IMR-90 (cell line): Measurements from ENCODE around the gene PTPRN2. TPM values are rescaled to one million over a fixed set of nuclear protein-coding genes. Genes with fewer than 3 reads are reported as not detected.

Experiments used
- ATAC-seq: fragments of 200-7000 bp; cut with Tn5 transposase; 2 replicates; pipeline ENCODE4 v1.9.1; 2020; ENCODE audit warnings: low read depth, mild to moderate bottlenecking, moderate library complexity
- BruUV-seq: library from RNA; stranded (reverse); fragments of 400-500 nt; replicated peaks from 2 replicates; lab custom pipeline; 2021; lab: Mats Ljungman, UMichigan
- CTCF ChIA-PET: fragments of 300-600 bp; formaldehyde crosslinking; extraction: SDS; loops from one replicate; lab custom pipeline; 2021; ENCODE audit warnings: antibody characterized with exemption; lab: Yijun Ruan, JAX
- POLR2A ChIA-PET: fragments of 300-600 bp; sonication (Branson Sonifier 250); formaldehyde crosslinking; loops from one replicate; lab custom pipeline; 2022; ENCODE audit warnings: antibody characterized with exemption; ENCODE audit not compliant: unreplicated experiment; lab: Charles Lee
- DNase-seq: peaks from one replicate; pipeline ENCODE4 v3.0.0; 2013
- H2AFZ ChIP-seq: replicated peaks from 2 replicates; pipeline ENCODE3; 2013; ENCODE audit warnings: low read length, mild to moderate bottlenecking; ENCODE audit not compliant: poor library complexity
- H2AK5ac ChIP-seq: 2 replicates; pipeline ENCODE4 v1.6.1; 2013; ENCODE audit warnings: low read depth, low read length, inconsistent platforms
- H2AK9ac ChIP-seq: replicated peaks from 2 replicates; pipeline ENCODE3; 2013; ENCODE audit warnings: mild to moderate bottlenecking, low read depth, low read length, moderate library complexity; ENCODE audit not compliant: poor library complexity
- H2BK120ac ChIP-seq: 2 replicates; pipeline ENCODE4 v1.6.1; 2013; ENCODE audit warnings: low read depth, low read length, inconsistent platforms
- H2BK15ac ChIP-seq: 3 replicates; pipeline ENCODE4 v1.6.1; 2013; ENCODE audit warnings: low read depth, low read length, inconsistent platforms
- H2BK20ac ChIP-seq: 2 replicates; pipeline ENCODE4 v1.6.1; 2013; ENCODE audit warnings: low read depth, mild to moderate bottlenecking, inconsistent platforms, low read length, moderate library complexity
- H2BK5ac ChIP-seq: 2 replicates; pipeline ENCODE4 v1.6.1; 2013; ENCODE audit warnings: mild to moderate bottlenecking, low read depth, low read length, inconsistent platforms; ENCODE audit not compliant: poor library complexity, severe bottlenecking
- H3K14ac ChIP-seq: replicated peaks from 2 replicates; pipeline ENCODE4 v1.6.1; 2013; ENCODE audit warnings: low read depth, low read length, inconsistent platforms
- H3K18ac ChIP-seq: 2 replicates; pipeline ENCODE4 v1.6.1; 2013; ENCODE audit warnings: low read depth, low read length, control low read depth
- H3K23ac ChIP-seq: 2 replicates; pipeline ENCODE4 v1.6.1; 2013; ENCODE audit warnings: low read depth, low read length, inconsistent platforms
- H3K27ac ChIP-seq: 2 replicates; pipeline ENCODE4 v1.5.1; 2013; ENCODE audit warnings: mild to moderate bottlenecking, control low read depth, low read length; ENCODE audit not compliant: insufficient read depth
- H3K27me3 ChIP-seq: 2 replicates; pipeline ENCODE4 v1.6.1; 2013; ENCODE audit warnings: low read length; ENCODE audit not compliant: control insufficient read depth, insufficient read depth
- H3K36me3 ChIP-seq: 2 replicates; pipeline ENCODE4 v1.6.1; 2013; ENCODE audit warnings: low read length, mixed read lengths; ENCODE audit not compliant: control insufficient read depth, insufficient read depth
- H3K4ac ChIP-seq: 2 replicates; pipeline ENCODE4 v1.6.1; 2013; ENCODE audit warnings: low read depth, low read length, inconsistent platforms
- H3K4me1 ChIP-seq: 2 replicates; pipeline ENCODE4 v1.6.1; 2013; ENCODE audit warnings: low read length, mixed read lengths; ENCODE audit not compliant: control insufficient read depth, insufficient read depth
- H3K4me2 ChIP-seq: 2 replicates; pipeline ENCODE4 v1.6.1; 2013; ENCODE audit warnings: low read depth, mild to moderate bottlenecking, control low read depth, low read length, moderate library complexity
- H3K4me3 ChIP-seq: 2 replicates; pipeline ENCODE4 v1.5.1; 2013; ENCODE audit warnings: low read depth, mild to moderate bottlenecking, control low read depth, low read length, moderate library complexity; ENCODE audit not compliant: insufficient read depth
- H3K56ac ChIP-seq: 2 replicates; pipeline ENCODE4 v1.6.1; 2013; ENCODE audit warnings: low read length, inconsistent platforms; ENCODE audit not compliant: insufficient read depth; ENCODE audit errors: extremely low read depth
- H3K79me1 ChIP-seq, 2 experiments: 2 replicates each; pipeline ENCODE4 v1.6.1; 2013; ENCODE audit warnings: low read length in 2 of 2, inconsistent platforms in 1 of 2, low read depth in 1 of 2
- H3K9ac ChIP-seq: 2 replicates; pipeline ENCODE4 v1.6.1; 2013; ENCODE audit warnings: low read depth, low read length, control low read depth
- H3K9me1 ChIP-seq: 2 replicates; pipeline ENCODE4 v1.6.1; 2013; ENCODE audit warnings: low read length, inconsistent platforms; ENCODE audit not compliant: insufficient read depth
- H3K9me3 ChIP-seq: 2 replicates; pipeline ENCODE4 v1.6.1; 2013; ENCODE audit warnings: low read length; ENCODE audit not compliant: control insufficient read depth, insufficient read depth
- H4K20me1 ChIP-seq: 2 replicates; pipeline ENCODE4 v1.6.1; 2013; ENCODE audit warnings: low read length, inconsistent platforms; ENCODE audit not compliant: insufficient read depth
- H4K5ac ChIP-seq: 2 replicates; pipeline ENCODE4 v1.6.1; 2013; ENCODE audit warnings: mild to moderate bottlenecking, low read depth, low read length, control low read depth
- H4K8ac ChIP-seq, 2 experiments: 2 replicates each; pipeline ENCODE4 v1.6.1; 2013; ENCODE audit warnings: low read depth in 2 of 2, low read length in 2 of 2, control low read depth in 1 of 2, inconsistent platforms in 1 of 2
- H4K91ac ChIP-seq: 2 replicates; pipeline ENCODE4 v1.6.1; 2013; ENCODE audit warnings: low read depth, low read length, inconsistent platforms; ENCODE audit not compliant: insufficient read depth
- FOS ChIP-seq: fragments of 150-350 bp; IDR thresholded peaks from 2 replicates; pipeline ENCODE4 v1.6.1; 2016; ENCODE audit warnings: low read depth, low read length
- RCOR1 ChIP-seq: IDR thresholded peaks from 2 replicates; pipeline ENCODE4 v1.6.1; 2012; ENCODE audit warnings: mild to moderate bottlenecking, low read length, improper control_type of control experiment; ENCODE audit not compliant: insufficient replicate concordance
- RFX5 ChIP-seq: IDR thresholded peaks from 2 replicates; pipeline ENCODE4 v1.8.0; 2012; ENCODE audit warnings: low read depth, mild to moderate bottlenecking, low read length, moderate library complexity
- WGBS, 2 experiments: methylation state at CpG; one replicate each; pipeline versions ENCODE4 v1.1.5 to v1.1.7; 2013; ENCODE audit warnings: missing lambda C conversion rate in 2 of 2; ENCODE audit not compliant: insufficient read length in 1 of 2; ENCODE audit errors: extremely low coverage in 2 of 2; 5-methylcytosine and 5-hydroxymethylcytosine counted together
- dilution Hi-C: fragments of 300-500 bp; cut with HindIII; formaldehyde crosslinking; loops from one replicate; pipeline ENCODE4 v1.14.3; 2018; ENCODE audit warnings: low sequenced_read_pairs; ENCODE audit not compliant: unreplicated experiment
- in situ Hi-C: fragments of 300-500 bp; cut with MboI; formaldehyde crosslinking; loops from 3 replicates; pipeline ENCODE4 v1.14.3; 2019; ENCODE audit warnings: low sequenced_read_pairs, inconsistent platforms, mixed read lengths
- intact Hi-C: fragments of 100-400 bp; cut with micrococcal nuclease; formaldehyde crosslinking; loops from 2 replicates; pipeline ENCODE4 v1.10.0; 2022
- polyA plus RNA-seq, 3 experiments: library from polyadenylated mRNA; depleted of rRNA; stranded (reverse); fragments of >200 nt; gene quantifications; 2 replicates each; pipeline ENCODE4 v1.2.3, GENCODE V29; 2012; ENCODE audit warnings: low replicate concordance in 1 of 3
- total RNA-seq: library from RNA; depleted of rRNA; stranded (reverse); fragments of >200 nt; gene quantifications from 2 replicates; pipeline ENCODE4 v1.2.3, GENCODE V29; 2012

The PTPRN2 gene
- total and polyA plus RNA-seq, 2 of the 4 experiments (the other 2 are of a cell fraction), result 0.03 TPM; not detected in 1

DNA sequence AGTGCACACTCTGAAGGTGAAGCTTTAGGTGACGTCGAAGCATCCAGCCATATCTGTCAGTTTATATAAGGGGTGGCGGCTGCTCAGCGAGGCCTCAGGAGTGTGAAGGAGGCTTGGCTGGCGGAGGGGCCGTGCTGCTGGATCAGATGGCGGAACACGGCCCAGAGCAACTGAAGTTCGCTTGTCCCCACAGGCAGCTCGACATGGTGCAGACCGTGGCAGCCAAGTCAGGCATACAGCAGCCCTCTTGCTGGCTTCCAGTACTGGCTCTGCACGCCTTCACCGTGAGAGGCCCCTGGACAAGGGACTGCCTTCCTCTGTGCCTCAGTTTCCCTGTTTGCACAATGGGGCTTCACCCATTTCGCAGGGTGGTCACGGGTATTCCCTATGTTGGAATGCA, 807.3 kb downstream of the PTPRN2 start:
- Histone ChIP-seq H2BK120ac (no peak overlapping the region), H4K20me1 (no peaks in the 10 kb centered on the region), H3K9ac (no peak overlapping the region), H3K36me3 (no peaks in the 10 kb centered on the region), H3K56ac (no peak overlapping the region), H3K4me1 (no peaks in the 10 kb centered on the region), H3K23ac (no peak overlapping the region), H3K14ac (no peak overlapping the region), H3K9me3 (peaks cover 72% of the 10 kb centered on the region), H3K4ac (no peak overlapping the region), H4K91ac (no peak overlapping the region), H4K8ac (no peak overlapping the region), H2BK15ac (no peak overlapping the region), H2AFZ (no peak overlapping the region), H3K9me1 (no peaks in the 10 kb centered on the region), H3K4me2 (no peak overlapping the region), H2BK20ac (no peak overlapping the region), H4K5ac (no peak overlapping the region), H3K4me3 (no peak overlapping the region), H2BK5ac (no peak overlapping the region), H3K18ac (no peak overlapping the region), H2AK5ac (no peak overlapping the region), H2AK9ac (no peak overlapping the region), H3K27me3 (no peaks in the 10 kb centered on the region), H3K79me1 (no peaks in the 10 kb centered on the region), H3K27ac (no peak overlapping the region)
- POLR2A ChIA-PET, result no interaction called here
- dilution Hi-C loops (no loop called here), in situ Hi-C loops (no loop called here), intact Hi-C loops (no loop called here)
- ATAC-seq (no peak), DNase-seq (no peak)
- no peak for TF ChIP-seq RFX5
- TF ChIP-seq RCOR1, result no peak
- no peak for TF ChIP-seq FOS
- no TSS peak for BruUV-seq
- CTCF ChIA-PET, result no interaction called here
- 42% methylated on average over 6 of the region's 15 CpGs; no CpG with 5 or more reads in 1 of the 2 experiments for WGBS, 2 experiments
